ENCODE results near the gene DCAF10. TPM values are rescaled to one million over a fixed set of nuclear protein-coding genes. Genes with fewer than 3 reads are reported as not detected.

The DCAF10 gene
- total and polyA plus RNA-seq, 2 of the 13 experiments (the other 11 are each of a cell fraction or from before 2014, with no cell fraction given), result 9.2 to 20.3 TPM

- WGBS (ENCODE audit: low lambda C conversion rate), result 93% methylated on average over 1 of the region's 1 CpG
- Histone ChIP-seq H3K36me3 (replicated peaks in 1 of 2; ENCODE audit: control insufficient read depth in 1 of 2, insufficient read depth in 2 of 2, low read length in 2 of 2) (no peaks in the 10 kb centered on the region), H3K9ac (ENCODE audit: insufficient read depth, low read depth, low read length) (no peak overlapping the region), H3K27ac (ENCODE audit: extremely low read length, insufficient read depth, low read length) (no peak overlapping the region), H3K27me3 (ENCODE audit: control insufficient read depth in 1 of 2, insufficient read depth in 2 of 2, low read length in 2 of 2) (no peaks in the 10 kb centered on the region), H3K79me2 (ENCODE audit: insufficient read depth, low read length) (peaks cover 24% of the 10 kb centered on the region), H4K20me1 (ENCODE audit: insufficient read depth, low read length) (peaks cover 12% of the 10 kb centered on the region; the same call in 1 of the 2 replicates), H3K4me3 (replicated peaks in 1 of 3; ENCODE audit: insufficient read depth in 1 of 3, low read depth in 2 of 3, low read length in 3 of 3) (no peak overlapping the region), H3K9me3 (ENCODE audit: low read length) (no peaks in the 10 kb centered on the region), H3K4me2 (ENCODE audit: low read depth, low read length) (no peak overlapping the region), H3K4me1 (ENCODE audit: insufficient read depth, low read length) (peaks cover 32% of the 10 kb centered on the region), H2AFZ (ENCODE audit: low read length) (no peak overlapping the region)
- FAIRE-seq (no peak), DNase-seq (ENCODE audit: low spot score) (no peak), ATAC-seq (no peak)
- intact Hi-C loops (cut with micrococcal nuclease; ENCODE audit: unreplicated experiment) (no loop called here), in situ Hi-C loops (cut with HindIII; ENCODE audit: extremely low pct_ligation_motif_present, low pct_unique_long_range_greater_than_20kb) (loop anchor here (10.0 kb wide), 1 partner anchor 314 kb away; the partner anchor contains the start of gene POLR1E)
- POLR2A ChIA-PET, result interaction anchor here (1.5 kb wide), 1 partner anchor 14 kb away, joined by 4 read pairs; the partner anchor contains the start of gene EXOSC3
- BruUV-seq (replicated peaks), result no TSS peak
- CTCF ChIA-PET (ENCODE audit: low intra/inter-chr PET ratio, low total read pairs), result no interaction called here
- TF ChIP-seq ZNF563 (CRISPR knock-in tag; IDR thresholded peaks at IDR 0.05) (no peak), ARID5B (CRISPR knock-in tag; IDR thresholded peaks at IDR 0.05) (no peak), CEBPB (IDR thresholded peaks at IDR 0.05; ENCODE audit: borderline replicate concordance, low read depth, low read length) (peak; percentile 78)
These were observed 1.9 kb upstream of the DCAF10 start for GRCh38 chr9:37798677-37799076.

Data from HepG2 (cell line).